Measurements from ENCODE around the gene FGR.
A peak's percentile ranks its signal among the peaks of the same experiment; 100 is the strongest.
"Not testable (repeated sequence)": the region's sequence is repeated elsewhere in the genome, so short reads cannot be mapped to it uniquely, and the experiment has no call there.

Gene FGR

GRCh38 chr1:27659497-27660299 is 24.7 kb upstream of the FGR start:
- DNase-seq, result peak; percentile 82

DNA sequence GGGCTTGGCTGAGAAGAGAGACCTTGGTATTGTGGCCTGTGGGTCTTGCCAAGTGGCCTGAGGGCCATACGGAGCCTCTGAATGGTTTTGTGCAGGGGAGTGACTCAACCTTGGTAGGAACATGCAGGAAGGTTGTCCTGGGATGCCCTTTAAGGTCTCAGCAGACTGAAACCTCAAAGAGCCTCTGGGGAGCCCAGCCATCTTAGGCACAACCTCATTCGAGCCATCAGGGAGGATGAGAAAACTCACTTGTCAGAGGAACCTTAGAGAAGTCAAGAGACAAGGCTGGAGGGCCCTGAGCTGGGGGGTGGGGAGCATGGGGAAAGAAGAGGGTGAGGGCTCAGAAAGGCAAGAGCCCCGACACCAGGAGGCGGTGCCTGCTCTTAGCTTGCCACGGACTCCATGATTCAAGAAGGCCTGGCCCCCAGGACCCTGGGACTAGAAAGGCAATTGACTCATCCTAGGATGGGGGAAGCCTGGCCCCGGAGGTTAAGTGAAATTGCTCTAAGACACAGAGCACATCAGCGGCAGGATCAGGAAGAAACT is 24.0 kb upstream of the FGR start:
- peak; percentile 71 for DNase-seq

DNA sequence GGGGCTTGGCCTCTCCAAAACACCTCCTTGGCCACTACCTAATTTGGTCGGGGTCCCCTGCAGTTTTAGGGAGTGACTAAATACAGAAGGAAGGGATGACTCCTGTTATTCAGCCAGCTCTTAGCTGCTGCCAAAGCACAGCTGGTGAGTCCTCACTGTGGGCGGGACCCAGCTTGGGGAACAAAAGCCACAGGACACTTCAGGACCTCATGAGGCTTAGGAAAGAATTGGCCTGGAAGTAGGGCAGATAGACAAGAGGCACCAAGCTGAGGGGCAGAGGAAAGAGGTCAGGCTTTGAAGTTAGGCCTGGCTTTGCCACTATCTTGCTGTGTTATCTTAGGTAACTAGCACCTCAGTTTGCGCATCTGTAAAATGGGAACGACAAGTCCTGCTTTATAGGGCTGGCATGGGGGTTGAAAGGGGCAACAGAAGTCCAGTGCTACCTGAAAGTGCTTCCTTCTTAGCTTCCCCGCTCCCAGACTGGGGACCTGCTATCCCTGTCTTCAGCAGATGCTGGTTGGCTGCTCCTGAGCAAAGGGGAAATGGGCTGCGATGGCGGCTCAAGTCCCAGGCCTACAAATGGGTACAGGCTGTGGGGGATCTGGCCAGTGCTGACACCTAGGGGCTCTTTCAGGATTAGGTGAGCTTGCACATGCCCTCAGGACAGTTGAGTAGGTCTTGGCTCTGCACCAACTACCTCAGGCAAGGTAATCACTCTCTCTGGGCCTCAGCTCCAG is 21.3 kb upstream of the FGR start:
- peak; percentile 70 for DNase-seq

- no peak for DNase-seq
Observed at GRCh38 chr1:27655151-27655937, 20.4 kb upstream of the FGR start.

DNA sequence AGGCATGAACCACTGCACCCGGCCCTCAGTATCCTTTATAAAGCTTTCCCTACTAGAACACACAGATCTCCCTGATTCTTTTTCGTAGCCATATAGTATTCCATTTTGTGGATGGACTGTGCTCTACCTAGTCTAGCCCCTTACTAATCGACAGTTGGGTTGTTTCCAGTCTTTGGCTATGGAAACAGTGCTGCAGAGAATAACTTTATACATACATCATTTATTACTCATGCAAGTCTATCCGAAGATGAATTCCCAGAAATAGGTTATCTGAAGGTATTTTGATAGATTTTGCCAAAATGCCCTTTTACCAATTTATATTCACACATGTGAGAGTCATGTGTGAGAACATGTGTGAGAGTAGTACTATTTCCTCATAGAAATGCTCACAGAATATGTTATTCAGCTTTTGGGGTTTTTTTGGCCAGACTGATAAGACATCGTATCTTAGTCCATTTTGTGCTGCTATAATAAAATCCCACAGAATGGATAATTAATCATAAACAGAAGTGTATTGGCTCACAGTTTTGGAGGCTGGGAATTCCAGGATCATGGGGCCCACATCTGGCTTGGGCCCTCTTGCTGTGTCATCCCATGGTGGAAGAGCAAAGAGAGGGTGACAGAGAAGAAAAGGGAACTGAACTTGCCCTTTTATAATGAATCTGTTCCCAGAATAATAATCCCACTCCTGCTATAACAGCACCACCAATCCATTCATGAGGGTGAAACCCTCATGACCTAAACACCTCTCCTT is 17.3 kb upstream of the FGR start:
- DNase-seq, result no peak

DNA sequence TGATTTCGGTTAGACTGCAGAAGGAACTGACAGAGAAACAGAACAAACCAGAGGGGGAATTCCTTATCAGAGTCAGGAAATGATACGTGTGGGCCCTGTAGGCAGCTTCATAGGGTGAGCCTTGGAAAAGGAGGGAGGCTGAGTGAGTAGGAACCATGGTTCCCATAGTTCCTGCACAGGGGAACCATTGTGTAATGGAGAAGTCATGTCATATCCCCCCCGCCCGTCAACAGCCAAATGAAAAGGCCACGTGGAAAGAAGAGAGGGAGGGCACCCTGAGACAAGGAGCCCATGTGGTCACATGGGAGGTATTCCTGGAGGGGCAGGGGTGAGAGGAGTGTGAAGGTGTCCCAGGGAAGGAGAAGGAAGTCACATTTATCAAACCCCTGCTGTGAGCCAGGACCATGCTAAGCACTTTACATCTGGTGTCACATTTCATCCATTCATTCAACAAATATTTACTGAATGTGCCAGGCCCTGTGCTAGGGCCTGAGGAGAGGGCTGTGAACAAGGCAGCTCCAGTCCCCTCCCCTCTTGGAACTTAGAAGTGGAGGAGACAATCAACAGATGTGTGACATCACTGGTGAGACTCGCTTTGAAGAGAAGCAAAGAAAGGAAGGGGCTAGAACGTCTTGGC is 15.7 kb upstream of the FGR start:
- DNase-seq, result peak; percentile 81

DNA sequence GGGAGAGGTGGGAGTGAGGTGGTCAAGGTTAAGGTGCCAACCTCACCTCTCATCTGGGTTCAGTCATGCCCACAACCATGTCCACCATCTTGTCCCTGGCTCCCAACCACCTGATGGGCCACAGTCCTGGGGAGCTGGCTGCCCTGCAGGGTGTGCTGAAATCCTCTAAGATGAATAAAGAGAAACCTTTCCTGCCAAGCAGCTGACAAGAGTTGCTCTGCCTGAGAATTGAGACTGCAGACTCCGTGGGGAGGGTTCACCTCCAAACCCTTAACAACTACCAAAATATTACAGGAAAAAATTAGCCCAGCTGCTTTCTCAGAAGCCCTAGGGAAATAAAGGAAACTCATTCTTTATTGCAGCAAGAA is 15.2 kb upstream of the FGR start:
- DNase-seq, result no peak

GRCh38 chr1:27649306-27649635 is 14.3 kb upstream of the FGR start:
- DNase-seq, result no peak

DNA sequence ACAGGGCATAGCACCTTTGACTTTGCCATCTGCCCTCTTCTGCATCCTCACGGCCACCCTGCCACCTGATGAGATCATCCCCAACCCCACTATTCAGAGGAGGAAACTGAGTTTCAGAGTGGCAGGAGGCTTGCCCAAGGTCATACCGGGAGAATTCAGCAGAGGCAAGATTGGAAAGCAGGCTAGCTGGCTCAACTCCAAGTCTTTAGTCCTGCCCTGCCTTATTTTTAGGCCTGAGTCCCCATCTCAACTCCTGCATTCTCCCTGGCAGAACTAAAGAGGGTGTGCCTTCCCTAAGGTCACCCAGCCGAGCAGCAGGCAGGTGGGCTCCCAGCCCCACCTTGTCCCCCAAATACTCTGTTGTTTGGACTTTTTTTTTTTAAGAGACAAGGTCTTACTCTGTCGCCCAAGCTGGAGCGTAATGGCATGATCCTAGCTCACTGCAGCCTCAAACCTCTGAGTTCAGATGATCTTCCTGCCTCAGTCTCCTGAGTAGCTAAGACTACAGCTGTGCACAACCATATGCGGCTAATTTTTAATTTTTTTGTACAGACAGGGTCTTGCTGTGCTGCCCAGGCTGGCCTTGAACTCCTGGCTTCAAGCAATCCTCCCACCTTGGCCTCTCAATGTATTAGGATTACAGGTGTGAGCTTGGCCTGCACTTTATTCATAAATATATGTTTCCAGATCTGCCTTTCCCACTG is 13.8 kb upstream of the FGR start:
- no peak for DNase-seq

- DNase-seq, result no peak
Observed at GRCh38 chr1:27647328-27647727, 12.3 kb upstream of the FGR start.

GRCh38 chr1:27646676-27647075 is 11.7 kb upstream of the FGR start:
- no peak for DNase-seq

- no peak for DNase-seq
Observed at GRCh38 chr1:27645071-27645415, 10.1 kb upstream of the FGR start.

DNA sequence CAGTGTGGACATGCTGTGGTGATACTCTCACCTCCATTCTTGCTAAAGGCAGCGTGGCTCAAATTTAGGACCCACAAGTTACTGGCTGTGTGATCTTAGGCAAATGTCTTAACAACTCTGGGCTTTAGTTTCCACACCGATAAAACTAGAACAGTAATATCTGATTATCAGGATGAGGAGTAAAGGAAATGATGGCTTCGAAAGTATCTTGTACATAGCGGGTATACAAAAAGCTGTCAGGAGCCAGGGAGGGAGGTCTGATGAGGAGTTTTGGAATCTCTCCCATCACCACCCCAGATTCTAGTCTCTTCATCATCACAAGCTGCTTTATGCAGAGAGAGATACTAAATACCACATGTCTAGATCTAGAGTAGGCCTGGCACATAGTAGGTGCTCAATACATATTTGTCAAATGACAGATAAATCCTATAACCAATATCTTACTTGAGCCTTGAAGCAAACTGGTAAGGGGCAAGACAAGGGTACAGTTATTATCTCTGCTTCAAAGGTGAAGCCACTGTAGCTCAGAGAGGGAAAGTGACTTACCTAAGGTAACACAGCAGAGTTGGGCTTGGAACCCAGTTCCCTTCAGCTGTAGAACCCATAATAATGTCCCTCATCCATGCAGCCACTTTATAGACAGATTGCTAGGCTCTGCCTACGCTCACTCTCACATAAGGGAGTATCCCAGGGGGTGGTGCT is 9.5 kb upstream of the FGR start:
- no peak for DNase-seq

GRCh38 chr1:27643600-27644368 is 8.8 kb upstream of the FGR start:
- DNase-seq, result peak; percentile 46

DNA sequence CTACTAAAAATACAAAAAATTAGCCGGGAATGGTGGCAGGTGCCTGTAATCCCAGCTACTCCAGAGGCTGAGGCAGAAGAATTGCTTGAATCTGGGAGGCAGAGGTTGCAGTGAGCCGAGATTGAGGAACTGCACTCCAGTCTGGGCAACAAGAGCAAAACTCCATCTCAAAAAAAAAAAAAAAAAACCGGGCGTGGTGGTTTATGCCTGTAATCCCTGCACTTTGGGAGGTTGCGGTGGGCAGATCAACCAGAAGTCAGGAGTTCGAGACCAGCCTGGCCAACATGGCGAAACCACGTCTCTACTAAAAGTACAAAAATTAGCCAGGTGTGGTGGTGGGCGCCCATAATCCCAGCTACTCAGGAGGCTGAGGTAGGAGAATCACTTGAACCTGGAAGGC is 5.5 kb upstream of the FGR start:
- DNase-seq, result not testable (repeated sequence)

DNA sequence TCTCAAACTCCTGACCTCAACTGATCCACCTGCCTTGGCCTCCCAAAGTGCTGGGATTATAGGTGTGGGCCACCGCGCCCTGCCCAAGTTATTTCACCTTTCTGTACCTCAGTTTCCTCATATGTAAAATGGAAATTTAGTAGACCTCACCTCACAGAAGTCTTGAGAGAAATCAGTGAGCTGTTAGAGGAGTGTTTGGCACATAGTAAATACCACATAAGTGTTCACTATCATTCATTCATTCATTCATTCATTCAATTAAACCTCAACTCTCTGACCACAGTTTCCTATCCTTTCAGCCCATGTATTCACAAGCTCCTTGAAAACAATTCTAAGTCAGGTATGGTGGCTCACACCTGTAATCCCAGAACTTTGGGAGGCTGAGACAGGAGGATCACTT is 3.8 kb upstream of the FGR start:
- DNase-seq, result no peak

DNA sequence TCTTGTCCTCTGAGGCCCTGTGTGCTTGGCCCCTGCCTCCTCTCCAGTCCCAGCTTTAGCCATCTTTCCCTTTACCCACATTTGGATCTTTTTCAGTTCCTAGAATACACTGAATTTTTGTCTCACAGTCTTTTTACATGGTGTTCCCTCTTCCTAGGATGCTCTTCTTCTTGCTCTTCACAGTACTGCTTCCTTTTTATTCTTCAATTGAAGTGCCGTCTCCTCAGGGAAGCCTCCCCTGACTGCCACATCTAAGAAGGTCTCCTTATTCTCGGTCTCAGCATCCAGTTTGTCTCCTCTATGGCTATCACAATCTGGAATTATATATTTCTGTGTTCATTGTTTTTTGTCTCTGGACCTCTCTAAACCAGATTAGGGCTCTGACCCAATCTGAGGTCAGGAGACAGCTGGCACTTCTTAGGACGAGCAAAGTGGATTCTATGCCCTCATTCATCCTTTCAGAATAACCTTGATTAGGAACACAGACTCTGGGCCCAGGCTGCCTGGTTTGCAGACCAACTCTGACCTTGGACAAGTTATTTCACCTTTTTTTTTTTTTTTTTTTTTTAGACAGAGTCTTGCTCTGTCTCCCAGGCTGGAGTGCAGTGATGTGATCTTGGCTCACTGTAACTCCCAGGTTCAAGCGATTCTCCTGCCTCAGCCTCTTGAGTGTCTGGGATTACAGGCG is 3.2 kb upstream of the FGR start:
- no peak for DNase-seq

- no peak for DNase-seq
Observed at GRCh38 chr1:27635396-27636142, 584 bp upstream of the FGR start.

All from fibroblast of skin of right quadriceps (primary cell).